Measurements from ENCODE around the gene CCDC191. TPM values are rescaled to one million over a fixed set of nuclear protein-coding genes. Genes with fewer than 3 reads are reported as not detected.

Gene CCDC191
- total RNA-seq, 1 donor from 2014 or later, result 8.6 TPM

- DNase-seq (ENCODE audit: extremely low spot score in 2 of 2), result no peak
- no peak overlapping the region for H3K4me3 ChIP-seq
- no peaks in the 10 kb centered on the region for H3K9me3 ChIP-seq
- H3K4me1 ChIP-seq, result no peaks in the 10 kb centered on the region
- no peaks in the 10 kb centered on the region for H3K36me3 ChIP-seq
- H3K27me3 ChIP-seq, result no peaks in the 10 kb centered on the region
- H3K27ac ChIP-seq, result no peak overlapping the region
- intact Hi-C loops (cut with DNase I), result no loop called here
- TF ChIP-seq POLR2A (IDR thresholded peaks at IDR 0.05) (no peak), POLR2AphosphoS5 (IDR thresholded peaks at IDR 0.05; ENCODE audit: insufficient read depth in 1 of 2, low read depth in 1 of 2) (no peak)
- TF ChIP-seq, protein P1, sequence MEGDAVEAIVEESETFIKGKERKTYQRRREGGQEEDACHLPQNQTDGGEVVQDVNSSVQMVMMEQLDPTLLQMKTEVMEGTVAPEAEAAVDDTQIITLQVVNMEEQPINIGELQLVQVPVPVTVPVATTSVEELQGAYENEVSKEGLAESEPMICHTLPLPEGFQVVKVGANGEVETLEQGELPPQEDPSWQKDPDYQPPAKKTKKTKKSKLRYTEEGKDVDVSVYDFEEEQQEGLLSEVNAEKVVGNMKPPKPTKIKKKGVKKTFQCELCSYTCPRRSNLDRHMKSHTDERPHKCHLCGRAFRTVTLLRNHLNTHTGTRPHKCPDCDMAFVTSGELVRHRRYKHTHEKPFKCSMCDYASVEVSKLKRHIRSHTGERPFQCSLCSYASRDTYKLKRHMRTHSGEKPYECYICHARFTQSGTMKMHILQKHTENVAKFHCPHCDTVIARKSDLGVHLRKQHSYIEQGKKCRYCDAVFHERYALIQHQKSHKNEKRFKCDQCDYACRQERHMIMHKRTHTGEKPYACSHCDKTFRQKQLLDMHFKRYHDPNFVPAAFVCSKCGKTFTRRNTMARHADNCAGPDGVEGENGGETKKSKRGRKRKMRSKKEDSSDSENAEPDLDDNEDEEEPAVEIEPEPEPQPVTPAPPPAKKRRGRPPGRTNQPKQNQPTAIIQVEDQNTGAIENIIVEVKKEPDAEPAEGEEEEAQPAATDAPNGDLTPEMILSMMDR (IDR thresholded peaks at IDR 0.05), result no peak
These were observed 92.4 kb downstream of the CCDC191 start for GRCh38 chr3:113963879-113964278.

DNA sequence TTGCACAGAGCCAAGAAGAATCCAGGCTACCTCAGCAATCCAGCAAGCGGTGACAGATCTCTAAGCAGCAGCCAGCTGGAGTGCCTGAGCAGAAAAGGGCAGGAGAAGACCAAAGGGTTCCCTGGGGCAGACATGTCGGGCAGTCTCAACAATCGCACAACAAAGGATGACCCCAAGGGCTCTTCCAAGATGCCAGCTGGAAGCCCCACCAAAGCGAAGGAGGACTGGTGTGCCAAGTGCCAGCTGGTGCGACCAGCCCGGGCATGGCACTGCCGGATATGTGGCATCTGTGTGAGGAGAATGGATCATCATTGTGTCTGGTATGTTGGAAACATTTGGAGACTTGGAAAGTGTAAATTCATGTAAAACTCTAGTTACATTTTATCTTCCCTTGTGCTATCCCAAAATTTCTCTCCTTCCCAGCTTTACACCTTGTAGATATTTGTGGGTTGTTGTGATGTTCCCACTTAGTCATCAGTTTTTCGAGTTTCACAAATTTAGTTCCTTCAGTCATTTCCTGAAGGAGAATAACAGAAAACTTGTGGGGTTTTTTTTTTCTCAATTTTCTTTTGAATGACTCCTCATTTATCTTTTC, 102.1 kb downstream of the CCDC191 start:
- no peaks in the 10 kb centered on the region for H3K9me3 ChIP-seq
- no peaks in the 10 kb centered on the region for H3K36me3 ChIP-seq
- intact Hi-C loops (cut with DNase I), result no loop called here
- H3K4me1 ChIP-seq, result peaks cover under 1% of the 10 kb centered on the region
- no peak overlapping the region for H3K4me3 ChIP-seq
- DNase-seq (ENCODE audit: extremely low spot score in 2 of 2), result no peak
- H3K27ac ChIP-seq, result no peak overlapping the region
- TF ChIP-seq, protein P1 (IDR thresholded peaks at IDR 0.05), result no peak
- TF ChIP-seq POLR2AphosphoS5 (IDR thresholded peaks at IDR 0.05; ENCODE audit: insufficient read depth in 1 of 2, low read depth in 1 of 2), result no peak
- no peak for TF ChIP-seq POLR2A (IDR thresholded peaks at IDR 0.05)
- H3K27me3 ChIP-seq, result no peaks in the 10 kb centered on the region

DNA sequence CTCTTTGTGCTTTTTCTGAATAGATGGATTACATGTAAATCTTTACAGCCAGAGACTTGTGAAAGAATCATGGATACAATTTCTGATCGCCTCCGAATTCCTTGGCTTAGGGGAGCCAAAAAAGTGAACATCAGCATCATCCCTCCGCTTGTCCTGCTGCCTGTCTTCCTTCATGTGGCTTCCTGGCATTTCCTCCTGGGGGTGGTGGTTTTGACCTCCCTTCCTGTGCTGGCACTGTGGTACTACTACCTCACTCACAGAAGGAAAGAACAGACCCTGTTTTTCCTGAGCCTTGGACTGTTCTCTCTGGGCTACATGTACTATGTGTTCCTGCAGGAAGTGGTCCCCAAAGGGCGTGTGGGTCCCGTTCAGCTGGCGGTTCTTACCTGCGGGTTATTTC, 102.6 kb downstream of the CCDC191 start:
- no peak for DNase-seq (ENCODE audit: extremely low spot score in 2 of 2)
- intact Hi-C loops (cut with DNase I), result no loop called here
- H3K4me3 ChIP-seq, result no peak overlapping the region

GRCh38 chr3:113952921-113953320, 103.4 kb downstream of the CCDC191 start:
- H3K27me3 ChIP-seq, result no peaks in the 10 kb centered on the region
- H3K4me1 ChIP-seq, result peaks cover 14% of the 10 kb centered on the region
- intact Hi-C loops (cut with DNase I), result no loop called here
- no peaks in the 10 kb centered on the region for H3K36me3 ChIP-seq
- TF ChIP-seq, protein P1 (IDR thresholded peaks at IDR 0.05), result no peak
- TF ChIP-seq POLR2AphosphoS5 (IDR thresholded peaks at IDR 0.05; ENCODE audit: insufficient read depth in 1 of 2, low read depth in 1 of 2) (no peak), POLR2A (IDR thresholded peaks at IDR 0.05) (no peak)
- H3K4me3 ChIP-seq, result no peak overlapping the region
- DNase-seq (ENCODE audit: extremely low spot score in 2 of 2), result no peak
- H3K9me3 ChIP-seq, result no peaks in the 10 kb centered on the region
- H3K27ac ChIP-seq, result no peak overlapping the region

More for the DNA sequence above, 102.6 kb downstream of the CCDC191 start:
- peaks cover 6% of the 10 kb centered on the region for H3K4me1 ChIP-seq
- H3K27ac ChIP-seq, result no peak overlapping the region
- no peaks in the 10 kb centered on the region for H3K36me3 ChIP-seq
- H3K27me3 ChIP-seq, result no peaks in the 10 kb centered on the region
- H3K9me3 ChIP-seq, result no peaks in the 10 kb centered on the region
- TF ChIP-seq POLR2AphosphoS5 (IDR thresholded peaks at IDR 0.05; ENCODE audit: insufficient read depth in 1 of 2, low read depth in 1 of 2) (no peak), POLR2A (IDR thresholded peaks at IDR 0.05) (no peak)
- TF ChIP-seq, protein P1 (IDR thresholded peaks at IDR 0.05), result no peak
